HepG2 (cell line): ENCODE results near the gene PRRT1B. TPM values are rescaled to one million over a fixed set of nuclear protein-coding genes. Genes with fewer than 3 reads are reported as not detected.

Source experiments
- ATAC-seq: fragments of 200-7000 bp; cut with Tn5 transposase; 3 replicates; pipeline ENCODE4 v1.9.1; 2020; ENCODE audit warnings: mild to moderate bottlenecking, moderate library complexity
- BruUV-seq: library from RNA; stranded (reverse); fragments of 400-500 nt; replicated peaks from 2 replicates; lab custom pipeline; 2021; lab: Mats Ljungman, UMichigan
- CTCF ChIA-PET: fragments of 300-600 bp; formaldehyde crosslinking; extraction: SDS; loops from one replicate; lab custom pipeline; 2021; ENCODE audit warnings: low total read pairs, inconsistent platforms, low intra/inter-chr PET ratio; lab: Yijun Ruan, JAX
- POLR2A ChIA-PET: fragments of 350-600 bp; sonication (Branson Sonifier 250); formaldehyde crosslinking; loops from one replicate; lab custom pipeline; 2020; ENCODE audit warnings: antibody characterized with exemption, inconsistent platforms; lab: Yijun Ruan, JAX
- DNase-seq: peaks from one replicate; pipeline ENCODE4 v3.0.0-alpha.2; 2015; ENCODE audit warnings: low spot score
- FAIRE-seq: peaks from 3 replicates; lab custom pipeline; 2011; peaks lifted over from hg19 to GRCh38; lab: Jason Lieb, UNC
- H2AFZ ChIP-seq: one replicate; pipeline ENCODE4 v1.6.1; 2011; ENCODE audit warnings: low read length, inconsistent platforms
- H3K27ac ChIP-seq: fragments of 300-600 bp; 3 replicates; pipeline ENCODE4 v1.8.0; 2011; ENCODE audit warnings: mixed run types, mild to moderate bottlenecking, mixed read lengths, low read length, inconsistent platforms; ENCODE audit not compliant: insufficient read depth; ENCODE audit errors: extremely low read length
- H3K27me3 ChIP-seq, 2 experiments: fragments of 200-600 bp in 1 of 2; 2 replicates in 1 of 2; 3 replicates in 1 of 2; pipeline versions ENCODE4 v1.6.0 to v1.8.0; 2011; ENCODE audit warnings: low read length in 2 of 2, mild to moderate bottlenecking in 2 of 2, moderate library complexity in 2 of 2, inconsistent platforms in 1 of 2; ENCODE audit not compliant: insufficient read depth in 2 of 2, control insufficient read depth in 1 of 2
- H3K36me3 ChIP-seq, 2 experiments: fragments of 200-600 bp in 1 of 2; replicated peaks in 1 of 2; 2 replicates in 1 of 2; 3 replicates in 1 of 2; pipeline versions ENCODE4 v1.5.1 to v1.8.0; 2011; ENCODE audit warnings: low read length in 2 of 2, inconsistent platforms in 1 of 2; ENCODE audit not compliant: insufficient read depth in 2 of 2, control insufficient read depth in 1 of 2
- H3K4me1 ChIP-seq: 2 replicates; pipeline ENCODE4 v1.5.1; 2012; ENCODE audit warnings: low read length, inconsistent platforms; ENCODE audit not compliant: insufficient read depth
- H3K4me2 ChIP-seq: 2 replicates; pipeline ENCODE4 v1.6.0; 2011; ENCODE audit warnings: low read depth, low read length, inconsistent platforms
- H3K4me3 ChIP-seq, 3 experiments: fragments of 200-600 bp in 1 of 3; sonication (generic), shearing (Covaris generic) in 1 of 3; replicated peaks in 1 of 3; 2 replicates each; pipeline ENCODE4 v1.5.1; 2011 to 2016; ENCODE audit warnings: low read length in 3 of 3, inconsistent platforms in 2 of 3, low read depth in 2 of 3, mild to moderate bottlenecking in 2 of 3, control low read depth in 1 of 3, mixed read lengths in 1 of 3; ENCODE audit not compliant: insufficient read depth in 1 of 3
- H3K79me2 ChIP-seq: one replicate; pipeline ENCODE4 v1.6.1; 2011; ENCODE audit warnings: low read length, inconsistent platforms; ENCODE audit not compliant: insufficient read depth
- H3K9ac ChIP-seq: 2 replicates; pipeline ENCODE4 v1.6.0; 2011; ENCODE audit warnings: mild to moderate bottlenecking, low read depth, low read length, inconsistent platforms; ENCODE audit not compliant: insufficient read depth
- H3K9me3 ChIP-seq: 2 replicates; pipeline ENCODE4 v1.5.1; 2012; ENCODE audit warnings: mild to moderate bottlenecking, low read length
- H4K20me1 ChIP-seq: 2 replicates; pipeline ENCODE4 v1.6.0; 2011; ENCODE audit warnings: inconsistent platforms, mild to moderate bottlenecking, low read length, moderate library complexity; ENCODE audit not compliant: insufficient read depth
- AKAP8 ChIP-seq: sonication (generic); formaldehyde crosslinking; IDR thresholded peaks from 2 replicates; pipeline ENCODE4 v1.5.1; 2020; ENCODE audit warnings: mild to moderate bottlenecking, missing genetic modification reagents
- HNRNPK ChIP-seq: fragments of 200-400 bp; formaldehyde crosslinking; IDR thresholded peaks from 2 replicates; pipeline ENCODE4 v1.6.1; 2018; ENCODE audit warnings: low read length, low read depth, moderate library complexity, mild to moderate bottlenecking; ENCODE audit not compliant: poor library complexity, severe bottlenecking
- PLRG1 ChIP-seq: fragments of 450-650 bp; conservative IDR thresholded peaks from 2 replicates; pipeline ENCODE4 v1.6.1; 2016
- RARG ChIP-seq: sonication (generic); formaldehyde crosslinking; IDR thresholded peaks from 2 replicates; pipeline ENCODE4 v1.4.0; 2020; ENCODE audit warnings: low read depth, mild to moderate bottlenecking, missing genetic modification reagents
- ZNF335 ChIP-seq: sonication (generic); formaldehyde crosslinking; IDR thresholded peaks from 2 replicates; pipeline ENCODE4 v1.4.0; 2020; ENCODE audit warnings: missing genetic modification reagents
- ZNF354B ChIP-seq: sonication (generic); formaldehyde crosslinking; IDR thresholded peaks from 2 replicates; pipeline ENCODE4 v1.8.0; 2022; ENCODE audit warnings: mild to moderate bottlenecking, missing genetic modification reagents
- ZNF563 ChIP-seq: sonication (generic); formaldehyde crosslinking; IDR thresholded peaks from 2 replicates; pipeline ENCODE4 v1.8.0; 2022; ENCODE audit warnings: mild to moderate bottlenecking, moderate library complexity, missing genetic modification reagents
- ZNF615 ChIP-seq: sonication (generic); formaldehyde crosslinking; IDR thresholded peaks from 2 replicates; pipeline ENCODE4 v1.5.0; 2020; ENCODE audit warnings: mild to moderate bottlenecking, missing genetic modification reagents, borderline replicate concordance
- WGBS: methylation state at CpG from one replicate; pipeline ENCODE4 v1.1.6; 2017; ENCODE audit warnings: low lambda C conversion rate; 5-methylcytosine and 5-hydroxymethylcytosine counted together
- in situ Hi-C: cut with HindIII; loops from 2 replicates; pipeline ENCODE4 v1.10.0; 2017; ENCODE audit warnings: low pct_unique_long_range_greater_than_20kb; ENCODE audit not compliant: extremely low pct_ligation_motif_present
- intact Hi-C: fragments of 100-400 bp; cut with micrococcal nuclease; formaldehyde crosslinking; loops from one replicate; pipeline ENCODE4 v1.10.0; 2022; ENCODE audit not compliant: unreplicated experiment
- polyA plus RNA-seq, 8 experiments: library from polyadenylated mRNA; depleted of rRNA in 3 of 8; stranded (reverse) in 7 of 8; unstranded in 1 of 8; fragments of >200 nt; fragmentation: Illumina TruSeq in 4 of 8; extraction: Trizol in 4 of 8; gene quantifications; 2 replicates each; pipeline versions ENCODE4 v1.2.1 to v1.2.3, GENCODE V29; 2011 to 2016; ENCODE audit warnings: low read depth in 4 of 8, missing spikeins in 1 of 8, mixed read lengths in 1 of 8; ENCODE audit not compliant: insufficient read depth in 1 of 8
- total RNA-seq, 5 experiments: library from RNA; depleted of rRNA; stranded (reverse); fragments of >200 nt; fragmentation: Illumina TruSeq; extraction: Trizol; gene quantifications; 2 replicates each; pipeline ENCODE4 v1.2.3, GENCODE V29; 2016; ENCODE audit warnings: low read depth in 1 of 5
- TF ChIP-seq, protein P1 (sequence below): sonication (generic); formaldehyde crosslinking; IDR thresholded peaks from 2 replicates; pipeline ENCODE4 v1.5.1; 2020; ENCODE audit warnings: missing genetic modification reagents, mild to moderate bottlenecking, borderline replicate concordance
- TF ChIP-seq, protein P2 (sequence below): sonication (generic); formaldehyde crosslinking; IDR thresholded peaks from 2 replicates; pipeline ENCODE4 v1.5.1; 2020; ENCODE audit warnings: missing genetic modification reagents, mild to moderate bottlenecking, borderline replicate concordance
- TF ChIP-seq, protein P3 (sequence below): sonication (generic); formaldehyde crosslinking; IDR thresholded peaks from 2 replicates; pipeline ENCODE4 v1.8.0; 2022; ENCODE audit warnings: mild to moderate bottlenecking, missing genetic modification reagents

The PRRT1B gene
- total and polyA plus RNA-seq, 2 of the 13 experiments (the other 11 are each of a cell fraction or from before 2014, with no cell fraction given), result not detected

DNA sequence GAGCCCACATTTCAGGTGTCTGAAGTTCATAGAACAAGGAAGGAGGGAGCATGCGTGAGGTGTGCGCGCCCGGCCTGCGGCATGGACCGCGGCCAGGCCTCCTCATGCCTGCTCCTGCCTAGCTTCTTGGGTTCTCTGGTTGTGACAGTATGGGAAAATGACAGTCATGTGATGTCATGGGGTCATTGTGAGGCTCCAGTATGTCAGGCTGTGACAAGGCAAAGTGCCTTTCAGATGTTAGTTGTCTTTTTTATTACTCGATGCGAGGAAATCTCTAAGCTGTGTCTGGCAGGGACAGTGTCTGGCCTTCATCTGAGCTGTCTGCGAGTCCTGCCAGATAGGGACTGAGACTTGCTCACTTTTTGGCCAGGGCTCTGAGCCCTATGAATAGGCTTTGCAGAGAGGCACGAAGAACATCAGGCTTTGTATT lies 27.5 kb upstream of the PRRT1B start:
- Histone ChIP-seq H3K27ac (no peak overlapping the region), H3K9ac (no peak overlapping the region), H3K4me1 (no peaks in the 10 kb centered on the region), H3K4me3 (no peak overlapping the region), H2AFZ (no peak overlapping the region), H3K27me3 (no peaks in the 10 kb centered on the region), H3K36me3 (peaks cover 24 to 61% of the 10 kb centered on the region in 2 experiments), H3K4me2 (no peak overlapping the region), H4K20me1 (no peaks in the 10 kb centered on the region), H3K79me2 (no peaks in the 10 kb centered on the region), H3K9me3 (no peaks in the 10 kb centered on the region)
- no peak for ATAC-seq
- FAIRE-seq, result no peak
- intact Hi-C loops (no loop called here), in situ Hi-C loops (no loop called here)
- no peak for TF ChIP-seq ZNF354B
- no peak for TF ChIP-seq ZNF335 (CRISPR knock-in tag)
- TF ChIP-seq AKAP8 (CRISPR knock-in tag), result no peak
- TF ChIP-seq, protein P1, sequence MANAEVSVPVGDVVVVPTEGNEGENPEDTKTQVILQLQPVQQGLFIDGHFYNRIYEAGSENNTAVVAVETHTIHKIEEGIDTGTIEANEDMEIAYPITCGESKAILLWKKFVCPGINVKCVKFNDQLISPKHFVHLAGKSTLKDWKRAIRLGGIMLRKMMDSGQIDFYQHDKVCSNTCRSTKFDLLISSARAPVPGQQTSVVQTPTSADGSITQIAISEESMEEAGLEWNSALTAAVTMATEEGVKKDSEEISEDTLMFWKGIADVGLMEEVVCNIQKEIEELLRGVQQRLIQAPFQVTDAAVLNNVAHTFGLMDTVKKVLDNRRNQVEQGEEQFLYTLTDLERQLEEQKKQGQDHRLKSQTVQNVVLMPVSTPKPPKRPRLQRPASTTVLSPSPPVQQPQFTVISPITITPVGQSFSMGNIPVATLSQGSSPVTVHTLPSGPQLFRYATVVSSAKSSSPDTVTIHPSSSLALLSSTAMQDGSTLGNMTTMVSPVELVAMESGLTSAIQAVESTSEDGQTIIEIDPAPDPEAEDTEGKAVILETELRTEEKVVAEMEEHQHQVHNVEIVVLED, result no peak
- TF ChIP-seq ZNF615 (CRISPR knock-in tag), result no peak
- no peak for TF ChIP-seq HNRNPK
- TF ChIP-seq RARG (CRISPR knock-in tag), result no peak
- TF ChIP-seq, protein P2, sequence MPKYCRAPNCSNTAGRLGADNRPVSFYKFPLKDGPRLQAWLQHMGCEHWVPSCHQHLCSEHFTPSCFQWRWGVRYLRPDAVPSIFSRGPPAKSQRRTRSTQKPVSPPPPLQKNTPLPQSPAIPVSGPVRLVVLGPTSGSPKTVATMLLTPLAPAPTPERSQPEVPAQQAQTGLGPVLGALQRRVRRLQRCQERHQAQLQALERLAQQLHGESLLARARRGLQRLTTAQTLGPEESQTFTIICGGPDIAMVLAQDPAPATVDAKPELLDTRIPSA (CRISPR knock-in tag), result no peak
- TF ChIP-seq, protein P3, sequence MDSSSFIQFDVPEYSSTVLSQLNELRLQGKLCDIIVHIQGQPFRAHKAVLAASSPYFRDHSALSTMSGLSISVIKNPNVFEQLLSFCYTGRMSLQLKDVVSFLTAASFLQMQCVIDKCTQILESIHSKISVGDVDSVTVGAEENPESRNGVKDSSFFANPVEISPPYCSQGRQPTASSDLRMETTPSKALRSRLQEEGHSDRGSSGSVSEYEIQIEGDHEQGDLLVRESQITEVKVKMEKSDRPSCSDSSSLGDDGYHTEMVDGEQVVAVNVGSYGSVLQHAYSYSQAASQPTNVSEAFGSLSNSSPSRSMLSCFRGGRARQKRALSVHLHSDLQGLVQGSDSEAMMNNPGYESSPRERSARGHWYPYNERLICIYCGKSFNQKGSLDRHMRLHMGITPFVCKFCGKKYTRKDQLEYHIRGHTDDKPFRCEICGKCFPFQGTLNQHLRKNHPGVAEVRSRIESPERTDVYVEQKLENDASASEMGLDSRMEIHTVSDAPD, result no peak
- TF ChIP-seq ZNF563 (CRISPR knock-in tag), result no peak
- no peak for TF ChIP-seq PLRG1
- POLR2A ChIA-PET, result no interaction called here
- CTCF ChIA-PET, result no interaction called here
- WGBS, result 94% methylated on average over 11 of the region's 11 CpGs
- no TSS peak for BruUV-seq
- DNase-seq, result no peak
